NCI-H1694 (cell line): ENCODE data around the gene GSTT2B.
"Not testable (repeated sequence)": the region's sequence is repeated elsewhere in the genome, so short reads cannot be mapped to it uniquely, and the experiment has no call there.

Source experiments
- DNase-seq: peaks from one replicate; lab custom pipeline; 2025; lab: John Stamatoyannopoulos, UW

Gene GSTT2B, protein sequence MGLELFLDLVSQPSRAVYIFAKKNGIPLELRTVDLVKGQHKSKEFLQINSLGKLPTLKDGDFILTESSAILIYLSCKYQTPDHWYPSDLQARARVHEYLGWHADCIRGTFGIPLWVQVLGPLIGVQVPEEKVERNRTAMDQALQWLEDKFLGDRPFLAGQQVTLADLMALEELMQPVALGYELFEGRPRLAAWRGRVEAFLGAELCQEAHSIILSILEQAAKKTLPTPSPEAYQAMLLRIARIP

DNA sequence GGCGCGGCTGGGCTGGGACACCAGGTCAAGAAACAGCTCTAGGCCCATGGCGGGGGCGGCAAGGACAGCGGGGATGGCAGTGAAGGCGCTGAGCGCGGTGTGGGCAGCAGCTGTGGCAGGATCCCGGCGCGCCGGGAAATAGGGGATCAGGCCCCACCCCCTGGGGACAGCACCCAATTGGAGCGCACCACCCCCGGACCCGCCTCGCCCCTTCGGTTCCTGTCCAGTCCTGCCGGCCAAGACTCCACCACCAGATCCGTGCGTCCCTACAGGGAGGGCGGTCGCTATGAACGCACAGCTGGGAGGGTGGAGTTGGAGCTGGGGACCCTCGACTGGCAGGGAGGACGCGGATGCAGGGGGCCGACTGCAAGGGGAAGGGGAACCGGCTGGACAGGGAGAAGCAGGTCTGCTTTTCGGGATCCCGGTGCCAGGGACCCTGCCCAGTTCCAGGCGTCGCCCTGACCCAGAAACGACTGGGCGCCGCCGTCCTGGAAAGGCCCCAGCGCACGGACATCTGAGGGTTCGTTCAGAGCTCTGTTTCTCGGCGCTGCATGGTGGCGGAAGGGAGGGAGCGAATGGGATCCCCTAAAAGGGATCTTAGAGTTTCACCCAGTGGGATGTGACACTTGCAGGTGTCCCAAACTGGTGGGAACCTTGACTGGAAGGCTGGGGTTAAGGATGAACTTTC is at the start of gene GSTT2B:
Gene GSTT2B (minus strand): TSS at position 112 of the 688 bp plus-strand sequence. CDS start 64 bp downstream, at position 48.
- not testable (repeated sequence) for DNase-seq

- DNase-seq, result no peak
These were observed 49.0 kb upstream of the GSTT2B start for GRCh38 chr22:24010018-24010391.

- no peak for DNase-seq
These were observed 48.4 kb upstream of the GSTT2B start for GRCh38 chr22:24009227-24010017.

- DNase-seq, result no peak
These were observed 47.6 kb upstream of the GSTT2B start for GRCh38 chr22:24008381-24009226.

DNA sequence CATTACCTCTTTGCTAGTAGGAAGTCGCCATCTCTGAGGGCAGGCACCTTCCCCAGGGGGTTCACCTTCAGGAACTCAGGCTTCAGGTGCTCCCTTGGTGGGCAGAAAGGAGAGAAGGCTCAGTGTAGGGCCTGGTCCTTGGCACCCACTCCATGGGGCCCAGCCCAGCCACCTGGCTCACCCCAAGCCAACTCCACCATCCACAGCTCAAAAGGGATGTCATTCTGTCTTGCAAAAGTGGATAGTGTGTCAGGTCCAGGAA is 47.0 kb upstream of the GSTT2B start:
- no peak for DNase-seq

GRCh38 chr22:24007253-24008021 is 46.4 kb upstream of the GSTT2B start:
- DNase-seq, result no peak

DNA sequence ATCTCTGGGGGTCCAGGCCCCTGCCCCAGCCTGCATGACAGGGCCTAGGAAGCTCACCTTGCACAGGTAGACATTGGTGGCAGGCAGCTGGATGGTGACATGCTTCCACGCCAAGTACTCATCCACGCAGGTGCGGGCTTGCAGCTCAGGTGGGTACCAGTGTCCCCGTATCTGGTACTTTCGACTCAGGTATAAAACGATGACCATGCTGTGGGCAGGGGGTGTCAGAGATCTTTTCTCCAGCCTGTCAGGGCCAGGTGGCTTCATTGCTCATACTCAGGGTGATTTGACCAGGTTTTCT is 45.9 kb upstream of the GSTT2B start:
- no peak for DNase-seq

GRCh38 chr22:24006207-24006913 is 45.4 kb upstream of the GSTT2B start:
- DNase-seq, result no peak

GRCh38 chr22:24005201-24005600 is 44.2 kb upstream of the GSTT2B start, which contains the start of gene GSTT4:
Gene GSTT4, minus strand, starts transcription at chr22:24005453. Its CDS starts 97 bp downstream, at chr22:24005356.
- no peak for DNase-seq

- no peak for DNase-seq
These were observed 42.9 kb upstream of the GSTT2B start for GRCh38 chr22:24003887-24004286.

DNA sequence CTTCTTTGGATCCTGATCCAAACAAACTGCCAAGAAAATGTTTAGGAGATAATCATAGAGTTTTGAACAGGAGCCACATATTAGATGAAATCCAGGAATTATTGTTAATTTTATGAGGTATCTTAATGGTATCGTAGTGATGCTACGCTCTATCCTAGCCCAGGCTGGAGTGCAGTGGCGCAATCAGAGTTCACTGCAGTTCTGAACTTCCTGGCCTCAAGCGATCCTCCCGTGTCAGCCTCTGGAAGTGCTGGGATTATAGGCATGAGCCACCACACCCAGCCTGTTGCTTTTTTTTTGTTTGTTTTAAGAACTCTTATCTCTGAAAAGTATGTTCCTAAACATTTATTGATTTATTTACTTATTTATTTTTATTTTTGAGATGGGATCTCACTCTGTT is 41.9 kb upstream of the GSTT2B start:
- no peak for DNase-seq

- DNase-seq, result no peak
These were observed 41.3 kb upstream of the GSTT2B start for GRCh38 chr22:24002272-24002671.

DNA sequence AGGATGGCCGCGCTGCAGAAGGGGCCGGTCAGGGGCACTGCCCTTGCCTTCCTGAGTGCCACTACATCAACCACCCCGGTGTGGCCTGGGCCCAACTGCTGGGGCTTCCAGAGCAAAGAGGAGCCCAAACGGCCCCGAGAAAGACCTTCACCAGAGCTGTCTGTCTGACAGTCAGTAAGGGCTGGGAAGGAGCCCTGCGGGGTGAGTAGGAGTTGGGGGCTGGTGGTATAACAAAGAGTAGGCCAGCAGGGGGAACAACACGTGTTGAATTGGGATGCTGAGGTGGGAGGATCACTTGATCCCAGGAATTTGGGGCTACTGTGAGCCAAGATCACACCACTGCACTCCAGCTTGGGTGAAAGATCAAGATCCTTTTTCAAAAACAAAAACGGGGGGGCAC is 40.3 kb upstream of the GSTT2B start:
- no peak for DNase-seq

GRCh38 chr22:23999779-24000178 is 38.8 kb upstream of the GSTT2B start:
- DNase-seq, result not testable (repeated sequence)

GRCh38 chr22:23997092-23997491 is 36.1 kb upstream of the GSTT2B start:
- no peak for DNase-seq

GRCh38 chr22:23993581-23994177 is 32.7 kb upstream of the GSTT2B start:
- DNase-seq, result not testable (repeated sequence)

GRCh38 chr22:23993080-23993479 is 32.1 kb upstream of the GSTT2B start:
- not testable (repeated sequence) for DNase-seq

GRCh38 chr22:23989583-23990244 is 28.7 kb upstream of the GSTT2B start:
- DNase-seq, result not testable (repeated sequence)

DNA sequence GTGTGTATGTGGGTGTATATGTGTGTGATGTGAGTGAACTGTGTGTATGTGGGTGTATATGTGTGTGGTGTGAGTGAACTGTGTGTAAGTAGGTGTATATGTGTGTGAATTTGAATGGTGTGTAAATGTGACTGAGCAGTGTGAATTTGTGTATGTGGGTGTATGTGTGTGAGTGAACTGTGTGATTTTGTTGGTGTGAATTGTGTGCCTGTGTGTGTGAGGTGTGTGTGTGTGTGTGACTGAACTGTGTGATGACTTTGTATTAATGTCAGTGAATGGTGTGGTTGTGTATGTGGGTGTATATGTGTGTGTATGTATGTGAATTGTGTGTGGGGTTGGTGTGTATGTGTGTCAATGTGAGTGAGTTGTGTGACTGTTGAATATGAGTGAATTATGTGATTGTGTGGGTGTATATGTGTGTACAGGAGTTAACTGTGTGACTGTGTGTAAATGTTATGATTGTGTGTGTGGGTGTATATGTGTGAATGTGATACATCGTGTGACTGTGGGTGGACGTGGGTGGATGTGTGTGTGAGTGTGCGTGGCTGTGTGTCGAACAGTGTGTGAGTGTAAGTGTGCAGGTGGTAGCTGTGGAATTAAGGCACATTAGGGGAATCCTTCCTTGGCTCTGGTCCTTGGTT is 25.7 kb upstream of the GSTT2B start:
- not testable (repeated sequence) for DNase-seq
